ENCODE data around the gene TDRD5. TPM values are rescaled to one million over a fixed set of nuclear protein-coding genes. Genes with fewer than 3 reads are reported as not detected.

TDRD5 gene
- total RNA-seq, 1 donor = not detected

DNA sequence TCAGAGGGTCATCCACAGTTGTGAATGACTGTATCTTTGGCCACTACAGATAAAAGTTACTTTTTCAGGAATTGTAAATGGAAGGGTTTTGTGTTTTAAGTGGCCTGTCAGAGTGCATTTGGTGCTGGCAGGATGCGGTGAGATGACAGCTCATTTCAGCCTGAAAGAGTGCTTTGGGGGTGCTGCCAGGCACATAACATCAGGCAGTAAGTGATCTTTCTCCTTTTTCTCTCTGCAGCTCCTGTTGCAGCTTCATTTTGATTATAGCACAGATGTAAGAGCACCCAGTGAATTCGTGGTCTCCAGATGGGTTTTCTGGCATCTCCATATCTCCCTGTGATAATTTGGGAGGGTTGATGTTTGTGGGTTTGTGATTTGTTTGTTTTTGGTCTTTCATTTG, 136.6 kb downstream of the TDRD5 start:
- H3K4me3 ChIP-seq (ENCODE audit: low read depth, low read length) = no peak overlapping the region
- DNase-seq (ENCODE audit: low read depth) = no peak
- TF ChIP-seq, protein P1, sequence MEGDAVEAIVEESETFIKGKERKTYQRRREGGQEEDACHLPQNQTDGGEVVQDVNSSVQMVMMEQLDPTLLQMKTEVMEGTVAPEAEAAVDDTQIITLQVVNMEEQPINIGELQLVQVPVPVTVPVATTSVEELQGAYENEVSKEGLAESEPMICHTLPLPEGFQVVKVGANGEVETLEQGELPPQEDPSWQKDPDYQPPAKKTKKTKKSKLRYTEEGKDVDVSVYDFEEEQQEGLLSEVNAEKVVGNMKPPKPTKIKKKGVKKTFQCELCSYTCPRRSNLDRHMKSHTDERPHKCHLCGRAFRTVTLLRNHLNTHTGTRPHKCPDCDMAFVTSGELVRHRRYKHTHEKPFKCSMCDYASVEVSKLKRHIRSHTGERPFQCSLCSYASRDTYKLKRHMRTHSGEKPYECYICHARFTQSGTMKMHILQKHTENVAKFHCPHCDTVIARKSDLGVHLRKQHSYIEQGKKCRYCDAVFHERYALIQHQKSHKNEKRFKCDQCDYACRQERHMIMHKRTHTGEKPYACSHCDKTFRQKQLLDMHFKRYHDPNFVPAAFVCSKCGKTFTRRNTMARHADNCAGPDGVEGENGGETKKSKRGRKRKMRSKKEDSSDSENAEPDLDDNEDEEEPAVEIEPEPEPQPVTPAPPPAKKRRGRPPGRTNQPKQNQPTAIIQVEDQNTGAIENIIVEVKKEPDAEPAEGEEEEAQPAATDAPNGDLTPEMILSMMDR (IDR thresholded peaks at IDR 0.05; ENCODE audit: insufficient read depth, low read length) = no peak

DNA sequence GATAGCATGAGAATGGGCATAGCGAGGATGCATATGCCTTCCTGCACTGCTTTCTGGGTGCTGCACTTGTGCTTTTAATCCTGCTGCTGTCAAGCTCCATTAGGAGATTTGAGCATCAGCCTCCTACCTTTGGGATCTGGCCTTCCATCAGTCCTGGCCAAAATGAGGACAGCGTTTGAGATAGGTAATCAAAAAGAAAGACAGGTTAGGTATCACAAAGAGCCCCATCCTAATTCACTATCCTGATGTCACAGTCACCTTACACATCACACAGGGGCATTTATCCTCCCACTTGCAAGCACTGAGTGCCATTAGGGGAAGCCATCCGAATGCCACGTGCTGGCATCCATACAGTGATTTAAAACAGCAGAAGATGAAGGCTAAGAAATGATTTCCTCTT, 138.2 kb downstream of the TDRD5 start:
- TF ChIP-seq, protein P1 (IDR thresholded peaks at IDR 0.05; ENCODE audit: insufficient read depth, low read length) = no peak
- DNase-seq (ENCODE audit: low read depth) = no peak
- H3K4me3 ChIP-seq (ENCODE audit: low read depth, low read length) = no peak overlapping the region

GRCh38 chr1:179731643-179732042, 140.0 kb downstream of the TDRD5 start:
- TF ChIP-seq, protein P1 (IDR thresholded peaks at IDR 0.05; ENCODE audit: insufficient read depth, low read length) = no peak
- no peak for DNase-seq (ENCODE audit: low read depth)
- no peak overlapping the region for H3K4me3 ChIP-seq (ENCODE audit: low read depth, low read length)

Small RNA genes within 50 kb of the gene (small RNA-seq; reads per million reads assigned to genes)
- not detected for gene RNU5F-2P

Other genes starting within 250 kb of the TDRD5 start
- 0.25 and 0.36 TPM in 2 replicates for gene AXDND1, start 225.9 kb upstream of the TDRD5 start, total RNA-seq (ENCODE audit: low replicate concordance)
- not detected in 2 replicates for gene NPHS2, start 15.9 kb upstream of the TDRD5 start, total RNA-seq (ENCODE audit: low replicate concordance)
- not detected in 2 replicates for gene FAM163A, start 151.5 kb downstream of the TDRD5 start, total RNA-seq (ENCODE audit: low replicate concordance)

All from fibroblast of the aortic adventitia (primary cell).